Spinal cord (tissue), 10 donors: ENCODE measurements around the gene EBLN1. TPM values are rescaled to one million over a fixed set of nuclear protein-coding genes. Genes with fewer than 3 reads are reported as not detected.

Experiments
- DNase-seq, 6 donors: peaks; one replicate each; pipeline versions ENCODE4 v3.0.0 to v3.0.0-alpha.2; 2013 to 2015; ENCODE audit warnings: low spot score in 6 of 6, low read depth in 4 of 6
- H3K27ac ChIP-seq: one replicate; pipeline ENCODE4 v1.5.1; 2013; ENCODE audit warnings: low read depth, low read length, control low read depth
- H3K27me3 ChIP-seq: one replicate; pipeline ENCODE4 v1.6.1; 2013; ENCODE audit warnings: low read length; ENCODE audit not compliant: control insufficient read depth, insufficient read depth
- H3K36me3 ChIP-seq: one replicate; pipeline ENCODE4 v1.6.1; 2013; ENCODE audit warnings: low read length; ENCODE audit not compliant: control insufficient read depth, insufficient read depth
- H3K4me1 ChIP-seq: one replicate; pipeline ENCODE4 v1.6.1; 2013; ENCODE audit warnings: low read length; ENCODE audit not compliant: control insufficient read depth, insufficient read depth
- H3K4me3 ChIP-seq: one replicate; pipeline ENCODE4 v1.5.1; 2013; ENCODE audit warnings: low read depth, low read length, control low read depth
- H3K9me3 ChIP-seq: one replicate; pipeline ENCODE4 v1.6.1; 2013; ENCODE audit warnings: low read length; ENCODE audit not compliant: control insufficient read depth, insufficient read depth
- WGBS: methylation state at CpG from one replicate; pipeline ENCODE4 v1.1.5; 2013; ENCODE audit warnings: missing lambda C conversion rate; ENCODE audit not compliant: insufficient coverage; 5-methylcytosine and 5-hydroxymethylcytosine counted together
- polyA plus RNA-seq, 2 donors: library from polyadenylated mRNA; unstranded; fragments of 120-200 nt; gene quantifications; one replicate each; pipeline ENCODE4 v1.2.1, GENCODE V29; 2013; ENCODE audit not compliant: insufficient read length in 2 of 2
- total RNA-seq, 2 donors: library from RNA; depleted of rRNA in 1 of 2; stranded (reverse); fragments of 120-200 nt in 1 of 2; fragments of >200 nt in 1 of 2; gene quantifications; one replicate each; pipeline versions ENCODE4 v1.2.3 to v1.2.4, GENCODE V29; 2013 to 2014
- donor health status: healthy.

EBLN1 gene
- total and polyA plus RNA-seq, 4 donors = not detected

GRCh38 chr10:22250897-22251660, 33.3 kb upstream of the EBLN1 start:
- WGBS = no CpG with 5 or more reads among the region's 13 CpGs
- peak overlapping the region; percentile 89 for H3K27ac ChIP-seq
- DNase-seq = no peak

DNA sequence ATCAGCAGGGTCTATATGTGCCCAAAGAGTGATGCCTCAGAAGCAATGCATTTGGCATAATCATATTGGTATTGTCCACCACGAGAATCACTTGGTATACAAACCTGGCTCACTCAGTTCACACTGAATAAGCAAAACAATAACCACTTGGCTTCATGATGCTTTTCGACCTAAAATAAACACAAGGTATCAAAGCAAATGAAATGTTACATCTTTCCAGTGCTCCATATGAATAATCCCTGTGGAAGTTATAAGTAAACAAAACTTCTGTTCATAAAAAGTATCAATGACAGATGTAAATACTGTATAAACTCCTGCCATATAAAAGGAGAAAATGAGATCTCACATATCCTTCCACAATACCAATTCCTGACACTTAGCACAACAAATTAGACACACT, 29.8 kb upstream of the EBLN1 start:
- Histone ChIP-seq H3K9me3 (no peaks in the 10 kb centered on the region), H3K4me1 (peaks cover 9% of the 10 kb centered on the region), H3K27ac (no peak overlapping the region), H3K4me3 (no peak overlapping the region), H3K27me3 (peaks cover 19% of the 10 kb centered on the region), H3K36me3 (no peaks in the 10 kb centered on the region)
- no CpG with 5 or more reads among the region's 2 CpGs for WGBS
- no peak for DNase-seq

More at GRCh38 chr10:22250897-22251660, 33.3 kb upstream of the EBLN1 start:
- peaks cover 19% of the 10 kb centered on the region for H3K4me1 ChIP-seq
- no peaks in the 10 kb centered on the region for H3K36me3 ChIP-seq
- H3K4me3 ChIP-seq = peak overlapping the region; percentile 79
- no peaks in the 10 kb centered on the region for H3K9me3 ChIP-seq
- peaks cover 45% of the 10 kb centered on the region for H3K27me3 ChIP-seq

GRCh38 chr10:22246680-22247391, 29.0 kb upstream of the EBLN1 start:
- no peak for DNase-seq
- no CpG with 5 or more reads among the region's 3 CpGs for WGBS
- Histone ChIP-seq H3K36me3 (no peaks in the 10 kb centered on the region), H3K4me1 (peaks cover 4% of the 10 kb centered on the region), H3K27me3 (peaks cover 16% of the 10 kb centered on the region), H3K27ac (no peak overlapping the region), H3K9me3 (no peaks in the 10 kb centered on the region), H3K4me3 (no peak overlapping the region)

DNA sequence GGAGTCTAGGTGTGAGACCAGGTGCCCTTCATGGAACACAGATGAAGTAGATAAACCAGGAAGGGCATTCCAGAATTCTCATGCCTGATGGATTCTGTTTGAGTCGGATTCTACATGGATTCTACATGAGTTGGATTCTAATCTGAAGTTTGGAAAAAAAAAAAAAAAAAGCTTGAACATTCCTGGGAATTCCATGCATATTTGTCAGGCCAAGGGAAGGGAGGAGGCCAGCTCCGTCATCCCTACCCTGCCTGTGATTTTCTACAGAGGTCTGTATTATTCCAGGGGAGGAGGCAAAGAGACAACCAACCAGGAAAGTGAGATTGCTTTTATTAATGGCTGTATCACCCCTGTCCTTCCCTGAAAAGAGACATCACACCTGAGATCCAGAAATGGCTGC, 27.8 kb upstream of the EBLN1 start:
- WGBS = 80% methylated on average over 1 of the region's 2 CpGs
- Histone ChIP-seq H3K9me3 (no peaks in the 10 kb centered on the region), H3K36me3 (no peaks in the 10 kb centered on the region), H3K27me3 (peaks cover 7% of the 10 kb centered on the region), H3K27ac (no peak overlapping the region), H3K4me3 (no peak overlapping the region), H3K4me1 (no peaks in the 10 kb centered on the region)
- no peak for DNase-seq

DNA sequence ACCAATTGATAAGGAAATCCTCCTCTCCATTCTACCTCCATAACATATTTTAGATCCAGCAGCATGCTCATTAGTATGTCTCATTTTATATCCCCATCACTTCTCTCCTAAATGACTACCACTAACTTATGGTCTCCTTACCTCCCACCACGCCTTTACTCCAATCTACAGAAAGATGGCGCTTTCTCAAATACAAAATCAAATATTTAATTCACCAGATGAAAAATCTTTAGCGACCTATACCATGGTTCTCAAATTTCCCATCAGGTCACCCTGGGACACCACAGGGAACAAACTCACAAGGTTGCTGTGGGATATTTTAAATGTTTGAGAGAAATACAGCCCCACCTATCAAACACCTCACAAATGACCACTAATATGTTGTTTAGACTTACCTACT, 27.0 kb upstream of the EBLN1 start:
- H3K4me1 ChIP-seq = no peaks in the 10 kb centered on the region
- no peaks in the 10 kb centered on the region for H3K9me3 ChIP-seq
- no peak for DNase-seq
- peaks cover 2% of the 10 kb centered on the region for H3K27me3 ChIP-seq
- no peaks in the 10 kb centered on the region for H3K36me3 ChIP-seq
- H3K27ac ChIP-seq = no peak overlapping the region
- WGBS = 86% methylated on average over 2 of the region's 3 CpGs
- no peak overlapping the region for H3K4me3 ChIP-seq

GRCh38 chr10:22244001-22244400, 26.2 kb upstream of the EBLN1 start:
- no peaks in the 10 kb centered on the region for H3K4me1 ChIP-seq
- WGBS = 86% methylated on average over 2 of the region's 4 CpGs
- H3K4me3 ChIP-seq = no peak overlapping the region
- no peak overlapping the region for H3K27ac ChIP-seq
- no peaks in the 10 kb centered on the region for H3K36me3 ChIP-seq
- H3K27me3 ChIP-seq = no peaks in the 10 kb centered on the region
- no peak for DNase-seq
- no peaks in the 10 kb centered on the region for H3K9me3 ChIP-seq

DNA sequence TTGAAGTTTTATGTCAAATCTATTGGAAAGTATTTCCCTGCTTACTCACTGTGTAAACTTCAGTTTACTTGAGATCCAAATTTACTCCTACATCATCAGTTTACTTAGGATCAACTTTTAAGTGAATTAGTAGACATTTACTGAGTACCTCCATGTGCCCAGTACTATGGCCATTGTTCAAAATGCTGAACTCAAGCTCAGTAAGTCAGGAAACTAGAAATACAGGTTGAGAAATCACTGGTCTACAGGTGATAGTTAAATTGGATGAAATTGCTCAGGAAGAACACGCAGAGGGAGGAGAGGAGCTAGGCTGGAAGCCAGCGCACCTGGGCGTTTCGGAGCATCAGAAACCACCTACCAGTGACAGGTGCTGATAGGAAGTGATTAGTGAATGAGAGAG, 25.5 kb upstream of the EBLN1 start:
- no peaks in the 10 kb centered on the region for H3K27me3 ChIP-seq
- H3K36me3 ChIP-seq = no peaks in the 10 kb centered on the region
- DNase-seq = no peak
- no peaks in the 10 kb centered on the region for H3K9me3 ChIP-seq
- 100% methylated on average over 1 of the region's 4 CpGs for WGBS
- no peaks in the 10 kb centered on the region for H3K4me1 ChIP-seq
- no peak overlapping the region for H3K4me3 ChIP-seq
- no peak overlapping the region for H3K27ac ChIP-seq

DNA sequence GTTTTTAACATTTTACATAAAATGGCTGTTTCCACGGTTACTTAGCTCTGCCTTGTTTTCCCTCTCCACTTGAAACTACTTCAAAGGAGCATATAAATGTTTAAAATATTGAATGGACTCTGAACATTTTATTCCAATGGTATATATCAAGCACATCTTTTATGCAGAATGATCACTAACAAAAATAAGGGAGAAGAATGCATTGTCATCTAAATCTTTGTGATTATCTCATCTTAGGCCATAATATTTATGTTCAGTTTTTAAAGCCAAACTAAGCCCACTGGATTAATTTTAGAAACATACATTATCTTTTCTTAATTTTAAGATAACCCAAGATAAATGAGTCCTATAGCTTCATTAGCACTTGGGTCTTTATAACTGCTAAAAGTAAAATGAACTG, 13.4 kb upstream of the EBLN1 start:
- Histone ChIP-seq H3K27ac (no peak overlapping the region), H3K4me3 (no peak overlapping the region), H3K9me3 (no peaks in the 10 kb centered on the region), H3K4me1 (no peaks in the 10 kb centered on the region), H3K36me3 (no peaks in the 10 kb centered on the region), H3K27me3 (no peaks in the 10 kb centered on the region)
- no CpG with 5 or more reads among the region's 1 CpG for WGBS
- no peak for DNase-seq

DNA sequence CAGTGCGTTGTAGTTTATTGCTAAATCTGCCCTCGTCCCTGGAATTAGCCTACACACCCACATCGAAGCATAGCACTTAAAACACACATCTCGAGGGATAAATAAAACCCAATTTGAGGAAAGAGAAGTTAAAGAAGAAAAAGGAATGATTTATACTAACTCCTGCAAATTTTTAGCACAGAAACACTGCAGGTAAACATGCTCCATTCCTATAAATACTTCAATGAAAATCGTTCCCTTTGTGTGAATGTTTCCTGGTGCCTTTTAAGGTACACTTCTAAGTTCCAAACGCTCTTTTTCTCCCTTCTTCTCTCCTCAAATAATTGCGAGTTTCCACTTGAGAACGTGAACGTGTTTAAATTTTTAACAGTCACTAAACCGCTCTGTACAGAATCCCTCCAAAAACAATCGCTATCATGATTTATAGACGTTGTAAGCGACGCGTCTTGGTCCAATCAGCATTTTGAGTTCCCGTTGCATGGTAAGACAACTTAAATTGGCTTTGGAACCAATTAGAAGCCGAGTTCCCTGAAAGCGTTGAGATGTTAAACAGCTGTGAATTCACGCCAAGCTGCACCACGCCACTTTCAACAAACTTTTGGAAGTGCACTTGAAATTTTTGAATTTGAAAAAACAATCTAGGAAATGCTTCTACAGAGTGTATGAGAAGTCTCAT, 12.5 kb upstream of the EBLN1 start:
- Histone ChIP-seq H3K9me3 (no peaks in the 10 kb centered on the region), H3K4me3 (peak overlapping the region; percentile 84), H3K27me3 (no peaks in the 10 kb centered on the region), H3K4me1 (no peaks in the 10 kb centered on the region), H3K27ac (peak overlapping the region; percentile 98), H3K36me3 (no peaks in the 10 kb centered on the region)
- 0% methylated on average over 11 of the region's 20 CpGs for WGBS
- DNase-seq = peak in 3 of 6 donors; percentile 66 to 86 (median 81)
